Hypothalamus (tissue), 51 donors: ENCODE data around the gene CINP.
"Not testable (repeated sequence)": the region's sequence is repeated elsewhere in the genome, so short reads cannot be mapped to it uniquely, and the experiment has no call there.

ENCODE experiments used
- DNase-seq, 51 donors: peaks; one replicate each; lab custom pipeline; 2025; lab: John Stamatoyannopoulos, UW

Gene CINP

DNA sequence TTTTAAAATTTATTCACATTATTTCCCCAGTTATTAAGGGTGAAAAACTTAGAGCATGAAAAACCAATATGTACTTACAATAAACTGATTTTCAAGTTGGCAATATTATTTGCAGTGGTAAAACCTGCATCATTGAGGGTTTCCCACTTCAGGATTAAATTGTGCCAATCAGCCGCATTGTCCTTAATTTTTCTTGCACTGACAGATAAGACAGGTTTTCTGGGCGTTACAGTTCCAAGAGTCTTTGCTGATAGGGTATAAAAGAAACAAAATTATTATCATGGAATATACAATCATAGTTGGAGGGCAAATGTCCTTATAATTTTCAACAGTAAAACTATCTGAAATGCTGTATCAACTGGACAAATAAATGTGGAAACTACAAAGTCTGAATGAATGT is 3.3 kb downstream of the CINP start:
- DNase-seq = no peak

DNA sequence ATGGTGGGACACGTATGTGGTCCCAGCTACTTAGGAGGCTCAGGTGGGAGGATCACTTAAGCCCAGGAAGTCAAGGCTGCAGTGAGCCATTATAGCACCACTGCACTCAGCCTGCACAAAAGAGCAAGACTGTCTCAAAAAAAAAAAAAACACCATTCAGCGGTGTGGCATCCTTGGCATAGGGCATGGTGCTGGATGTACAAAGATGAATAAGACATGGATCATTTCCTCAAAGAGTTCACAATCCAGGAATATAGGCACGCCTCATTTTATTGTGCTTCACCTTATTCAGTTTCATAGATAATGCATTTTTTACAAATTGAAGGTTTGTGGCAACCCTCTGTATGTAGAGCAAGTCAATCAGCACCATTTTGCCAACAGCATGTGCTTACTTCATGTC is 6.4 kb downstream of the CINP start:
- no peak for DNase-seq

DNA sequence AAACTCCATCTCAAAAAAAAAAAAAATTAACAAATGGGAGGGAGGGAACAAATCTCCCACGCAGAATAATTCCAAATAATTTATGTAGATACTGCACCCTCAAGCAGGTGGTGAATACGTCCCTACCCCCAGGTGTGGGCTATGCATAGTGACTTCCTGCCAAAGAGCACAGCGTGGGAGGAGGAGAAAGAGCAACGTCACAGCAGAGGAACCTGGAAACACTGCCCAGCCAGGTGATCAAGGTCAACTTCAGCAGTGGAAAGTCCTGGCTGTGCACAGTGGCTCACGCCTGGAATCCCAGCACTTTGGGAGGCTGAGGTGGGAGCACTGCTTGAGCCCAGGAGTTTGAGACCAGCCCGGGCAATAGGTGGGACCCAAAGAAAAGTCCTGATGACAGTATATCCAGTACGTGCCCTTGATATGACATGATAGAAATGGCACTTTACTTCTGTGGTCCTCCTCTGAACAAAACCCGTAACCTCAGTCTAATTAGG is 9.5 kb downstream of the CINP start:
- DNase-seq = no peak

DNA sequence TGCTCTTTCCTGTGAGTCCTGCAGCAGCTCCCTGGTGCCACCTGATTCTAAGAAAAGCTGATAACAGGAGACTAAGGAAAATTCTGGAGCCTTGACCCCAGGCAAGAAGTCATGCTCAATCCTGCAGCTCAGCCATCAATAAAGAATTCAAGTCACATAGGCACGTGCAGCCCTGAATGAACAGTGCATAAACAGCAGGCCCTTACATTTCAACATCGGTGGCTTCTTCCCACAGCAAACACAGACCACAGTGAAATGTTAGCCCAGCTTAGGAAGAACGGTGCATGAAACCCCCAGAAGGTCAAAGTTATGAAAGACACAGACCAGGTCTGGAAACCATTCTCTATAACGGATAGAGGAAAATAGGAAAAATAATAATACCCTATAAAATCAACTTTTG is 10.5 kb downstream of the CINP start:
- peak in 5 of 51 donors; percentile 10 to 25 (median 19) for DNase-seq

DNA sequence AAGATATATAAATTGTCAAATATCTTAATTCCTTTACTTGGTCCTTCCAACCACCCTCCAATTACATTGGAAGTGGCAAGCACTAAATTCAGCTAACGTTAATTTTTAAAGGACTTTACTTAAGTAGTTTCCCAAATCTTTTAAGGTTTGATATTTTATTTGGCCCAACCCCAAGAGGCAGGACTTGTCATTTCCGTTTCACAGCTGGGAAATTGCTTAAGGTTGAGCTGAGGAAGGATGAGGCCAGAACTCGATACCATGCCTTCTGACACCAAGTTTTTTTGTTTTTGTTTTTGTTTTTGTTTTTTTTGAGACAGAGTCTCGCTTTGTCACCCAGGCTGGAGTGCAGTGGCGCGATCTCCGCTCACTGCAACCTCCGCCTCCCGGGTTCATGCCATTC is 11.1 kb downstream of the CINP start:
- DNase-seq = not testable (repeated sequence)

DNA sequence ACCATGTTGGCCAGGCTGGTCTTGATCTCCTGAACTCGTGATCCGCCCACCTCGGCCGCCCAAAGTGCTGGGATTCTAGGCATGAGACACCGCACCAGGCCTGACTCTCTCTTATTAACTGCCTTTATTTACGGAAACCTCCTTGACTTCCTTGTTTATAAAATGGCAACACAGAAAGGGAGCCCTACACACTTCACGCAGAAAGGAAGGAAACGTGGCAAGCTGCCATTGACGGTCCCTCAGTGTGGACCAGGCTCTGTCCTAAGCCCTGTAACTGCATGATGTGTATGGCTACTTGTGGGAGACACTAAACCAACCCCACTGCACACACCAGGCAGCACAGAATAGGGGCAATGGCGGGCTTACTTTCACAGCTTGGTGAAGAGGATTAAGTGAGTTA is 11.7 kb downstream of the CINP start:
- no peak for DNase-seq

DNA sequence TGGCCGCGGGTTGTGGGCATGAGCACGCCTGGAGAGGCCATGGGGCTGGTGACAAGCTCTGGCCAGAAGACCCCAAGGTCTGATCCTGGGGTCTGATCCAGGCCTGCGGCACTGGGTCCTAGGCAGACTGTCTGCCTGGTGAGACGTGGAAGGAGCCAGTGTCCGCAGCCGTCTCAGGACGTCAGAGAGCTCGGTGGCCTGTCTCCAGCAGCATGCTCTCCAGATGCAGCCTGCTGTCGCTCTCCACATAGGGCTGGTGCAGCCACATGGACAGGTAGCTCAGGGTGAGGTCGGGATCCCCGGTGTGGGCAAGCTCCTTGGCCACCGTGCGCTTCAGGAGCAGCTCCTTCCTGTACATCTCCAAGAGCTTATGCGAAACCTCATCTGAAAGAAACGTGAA is 14.3 kb downstream of the CINP start:
- no peak for DNase-seq

DNA sequence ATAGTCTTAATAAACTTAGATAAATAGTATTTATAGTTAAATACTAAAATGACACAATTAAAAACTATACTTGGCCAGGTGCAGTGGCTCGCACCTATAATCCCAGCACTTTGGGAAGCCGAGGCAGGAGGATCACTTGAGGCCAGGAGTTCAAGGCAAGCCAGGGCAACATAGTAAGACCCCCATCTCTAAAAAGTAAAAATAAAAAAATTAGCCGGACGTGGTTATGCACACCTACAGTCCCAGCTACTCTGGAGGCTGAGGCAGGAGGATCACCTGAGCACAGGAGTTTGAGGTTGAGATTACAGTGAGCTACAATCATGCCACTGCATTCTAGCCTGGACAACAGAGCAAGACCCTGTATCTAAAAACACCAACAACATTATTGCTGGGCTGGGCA is 16.0 kb downstream of the CINP start:
- no peak for DNase-seq

DNA sequence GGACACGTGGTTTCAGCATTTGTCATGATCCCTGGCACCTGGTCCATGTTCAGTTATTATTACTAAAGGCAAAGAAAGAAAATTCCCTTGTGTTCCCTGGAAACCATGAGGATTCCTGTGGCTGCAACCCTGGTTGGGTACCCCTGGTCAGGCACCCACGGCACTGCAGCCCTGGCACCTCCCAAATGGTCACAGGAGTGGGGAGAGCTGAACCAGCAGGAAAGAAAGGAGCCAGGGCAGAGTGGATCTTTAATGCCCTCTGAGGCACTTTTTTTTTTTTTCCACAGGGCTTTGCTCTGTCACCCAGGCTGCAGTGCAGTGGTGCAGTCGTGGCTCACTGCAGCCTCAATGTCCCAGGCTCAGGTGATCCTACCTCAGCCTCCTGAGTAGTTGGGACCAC is 17.5 kb downstream of the CINP start:
- no peak for DNase-seq

DNA sequence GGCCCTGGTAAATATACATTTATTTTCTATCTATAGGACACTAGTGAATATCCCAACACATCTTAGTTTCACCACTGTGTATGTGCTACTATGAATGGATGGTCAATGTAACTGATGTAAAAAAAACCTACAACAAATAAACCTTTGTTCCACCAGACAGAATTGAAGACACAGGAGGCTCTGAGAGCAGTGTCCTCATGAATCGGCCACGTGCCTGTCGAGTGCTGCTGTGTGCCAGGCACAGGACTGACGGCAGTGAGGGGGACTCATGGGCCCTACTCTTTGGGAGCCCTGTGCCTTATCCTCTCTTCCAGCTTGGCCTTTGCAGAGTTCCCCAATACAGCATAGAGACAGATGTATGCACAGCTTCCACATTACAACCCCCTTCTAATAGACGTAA is 18.2 kb downstream of the CINP start:
- DNase-seq = peak in 44 of 51 donors; percentile 7 to 88 (median 64)

DNA sequence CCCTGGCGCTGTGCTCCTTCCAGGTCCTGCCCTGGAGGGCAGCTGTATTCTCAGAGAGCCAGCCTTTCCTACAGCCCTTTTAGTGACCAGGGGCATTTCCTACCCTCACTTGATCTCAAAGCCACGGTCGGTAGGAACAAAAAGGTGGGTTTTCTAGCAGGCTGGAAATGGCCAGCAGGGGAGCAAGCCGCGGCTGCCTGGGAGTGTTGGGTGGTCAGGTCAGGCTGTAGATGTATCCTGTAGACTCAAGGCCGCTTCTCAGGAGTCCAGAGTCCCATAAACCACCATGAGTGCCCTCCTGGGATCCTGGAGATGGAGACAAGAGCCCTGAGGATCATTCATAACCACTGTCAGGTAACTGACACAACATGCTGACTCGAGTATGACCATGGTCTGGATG is 18.6 kb downstream of the CINP start:
- no peak for DNase-seq

DNA sequence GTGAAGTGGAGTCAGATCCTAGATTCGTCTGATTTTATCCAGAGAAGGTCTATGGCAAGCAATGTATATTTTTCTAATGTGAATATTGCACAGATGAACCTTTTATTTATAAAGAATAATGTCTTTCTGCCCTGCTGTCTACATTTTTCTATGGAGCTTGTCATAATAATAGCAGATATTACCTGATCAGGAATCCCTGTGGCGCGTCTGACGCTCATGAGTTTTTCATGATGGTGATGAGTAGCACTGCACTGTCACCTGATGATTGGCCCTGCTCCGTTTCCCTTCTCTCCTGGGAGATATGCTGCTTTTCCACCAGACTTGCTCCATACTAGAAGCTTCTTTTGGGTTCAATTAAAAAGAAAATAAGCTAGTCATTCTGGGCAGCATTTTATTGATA is 20.5 kb downstream of the CINP start:
- DNase-seq = no peak

DNA sequence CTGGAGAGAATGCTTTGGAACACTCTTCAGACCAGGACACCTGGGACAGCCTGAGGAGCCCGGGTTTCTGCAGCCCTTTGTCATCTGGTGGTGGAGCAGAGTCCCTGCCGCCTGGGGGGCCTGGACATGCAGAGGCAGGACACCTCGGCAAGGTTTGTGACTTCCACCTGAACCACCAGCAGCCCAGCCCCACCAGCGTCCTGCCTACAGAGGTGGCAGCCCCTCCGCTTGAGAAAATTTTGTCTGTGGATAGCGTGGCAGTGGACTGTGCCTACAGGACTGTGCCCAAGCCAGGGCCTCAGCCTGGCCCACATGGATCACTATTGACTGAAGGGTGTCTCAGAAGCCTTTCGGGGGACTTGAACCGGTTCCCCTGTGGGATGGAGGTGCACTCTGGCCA is 21.1 kb downstream of the CINP start:
- DNase-seq = no peak

DNA sequence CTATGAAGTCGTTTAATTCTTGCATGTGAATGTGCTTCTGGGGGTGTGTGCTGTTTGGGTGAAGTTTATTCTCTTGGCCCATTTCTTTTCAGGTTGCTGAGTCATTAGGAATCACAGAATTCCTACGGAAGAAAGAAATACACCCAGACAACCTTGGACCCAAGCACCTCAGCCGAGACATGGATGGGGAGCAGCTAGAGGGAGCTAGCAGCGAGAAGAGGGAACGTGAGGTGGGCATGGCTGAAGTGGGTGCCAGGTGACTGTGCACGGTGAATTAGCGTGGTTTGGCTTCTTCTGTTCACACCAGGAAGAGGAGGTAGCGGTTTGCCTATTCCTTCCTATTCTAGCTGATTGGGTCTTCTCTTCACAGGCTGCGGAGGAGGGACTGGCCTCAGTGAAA is 24.0 kb downstream of the CINP start:
- no peak for DNase-seq

DNA sequence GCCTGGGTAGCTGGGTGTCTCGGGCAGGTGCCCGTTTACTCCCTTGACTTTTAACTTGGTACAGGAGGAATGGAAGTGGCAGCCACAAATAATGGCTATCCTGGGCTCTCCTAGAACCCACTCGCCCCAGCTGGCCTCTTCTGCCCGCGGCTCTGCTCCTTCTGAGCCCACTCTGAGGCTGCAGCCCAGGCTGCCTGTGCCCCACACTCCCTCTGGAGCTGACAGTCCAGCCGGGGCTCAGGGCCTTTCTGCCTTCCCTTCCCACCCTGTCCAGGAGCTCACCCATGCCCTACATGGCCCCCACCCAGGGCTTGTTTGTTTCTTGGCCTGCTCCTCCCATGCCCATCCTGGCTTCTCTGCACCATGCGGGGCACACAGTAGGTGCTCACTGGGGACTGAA is 27.5 kb downstream of the CINP start:
- DNase-seq = no peak

DNA sequence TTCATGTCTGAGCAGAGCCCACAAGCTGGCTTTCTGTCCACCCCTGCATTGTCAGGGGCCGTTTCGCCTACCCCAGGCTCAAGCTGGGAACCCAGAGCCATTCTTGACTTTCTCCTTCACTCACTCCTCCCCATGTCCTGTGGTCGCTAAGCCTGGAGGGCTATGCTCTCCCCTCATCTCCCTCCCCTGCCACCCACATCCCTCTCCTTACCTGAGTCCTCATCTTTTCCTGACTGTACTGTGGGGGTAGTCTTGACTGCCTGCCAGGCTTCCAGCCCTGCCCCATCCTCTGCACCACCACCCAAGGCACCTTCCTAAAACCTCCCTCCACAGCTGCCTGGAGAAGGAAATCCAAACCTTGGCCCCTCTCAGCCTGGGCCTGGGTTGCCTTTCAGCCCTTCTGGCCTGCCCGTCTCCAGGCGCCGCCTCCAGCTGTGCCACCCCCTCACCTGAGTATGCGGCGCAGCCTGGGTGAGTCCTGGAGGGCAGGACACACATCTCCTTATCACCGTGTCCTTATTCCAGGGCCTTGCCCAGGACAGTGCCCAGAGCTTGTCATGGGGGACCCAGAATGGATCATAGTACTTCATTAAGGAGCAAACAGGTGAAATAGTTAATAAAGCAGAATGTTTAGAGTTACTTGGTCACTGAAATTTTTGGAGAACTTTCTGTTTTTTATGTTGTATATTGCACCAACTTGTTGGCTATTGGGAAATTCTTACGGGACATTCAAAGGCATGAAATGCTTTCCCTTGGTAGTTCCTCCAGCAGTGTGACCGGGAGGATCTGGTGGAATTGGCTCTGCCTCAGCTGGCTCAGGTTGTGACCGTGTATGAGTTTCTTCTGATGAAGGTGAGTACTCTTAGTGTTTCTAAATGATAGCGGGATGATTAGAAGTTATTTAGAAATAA is 28.6 kb downstream of the CINP start:
- no peak for DNase-seq

DNA sequence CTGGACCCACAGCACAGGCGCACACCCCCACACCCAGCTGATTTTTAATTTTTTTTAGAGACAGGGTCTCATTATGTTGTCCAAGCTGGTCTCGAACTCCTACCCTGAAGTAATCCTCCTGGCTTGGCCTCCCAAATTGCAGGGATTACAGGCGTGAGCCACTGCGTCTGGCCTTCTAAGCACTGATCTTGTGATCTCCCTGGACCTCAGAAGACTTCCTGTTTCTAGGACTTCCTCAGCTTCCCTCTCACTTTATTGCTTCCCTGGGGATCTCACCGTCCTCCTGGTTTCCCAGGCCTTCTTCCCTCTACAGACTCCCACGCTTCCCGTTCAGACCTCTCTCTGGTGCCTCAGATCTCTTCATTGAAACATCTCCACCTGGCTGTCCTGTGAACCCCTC is 29.3 kb downstream of the CINP start:
- DNase-seq = no peak

DNA sequence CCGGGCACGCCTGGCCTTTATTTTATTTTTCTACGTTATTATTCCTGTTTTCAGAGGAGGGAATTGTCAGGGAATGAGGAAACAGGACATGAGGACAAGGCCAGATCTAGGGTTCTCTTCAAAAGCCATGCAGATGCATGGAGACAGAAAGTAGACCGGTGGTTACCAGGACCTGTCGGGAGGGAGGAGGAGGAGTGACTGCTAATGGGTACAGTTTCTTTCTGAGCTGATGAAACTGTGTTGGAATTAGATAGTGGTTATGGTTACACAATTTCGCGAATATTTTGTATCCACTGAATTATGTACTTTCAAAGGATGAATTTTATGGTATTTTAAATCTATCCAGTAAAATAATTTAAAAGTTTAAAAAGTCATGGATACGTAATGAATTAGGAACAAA is 31.9 kb downstream of the CINP start:
- no peak for DNase-seq

DNA sequence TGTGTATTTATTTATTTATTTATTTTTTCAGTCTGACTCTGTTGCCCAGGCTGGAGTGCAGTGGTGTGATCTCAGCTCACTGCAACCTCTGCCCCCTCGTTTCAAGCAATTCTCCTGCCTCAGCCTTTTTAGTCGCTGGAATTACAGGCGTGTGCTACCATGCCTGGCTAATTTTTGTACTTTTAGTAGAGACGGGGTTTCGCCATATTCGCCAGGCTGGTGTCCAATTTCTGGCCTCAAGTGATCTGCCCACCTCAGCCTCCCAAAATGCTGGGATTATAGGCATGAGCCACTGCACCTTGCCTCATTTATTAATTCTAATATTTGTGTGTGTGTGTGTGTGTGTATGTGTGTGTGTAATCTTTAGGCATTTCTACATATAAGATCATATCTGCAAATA is 33.3 kb downstream of the CINP start:
- DNase-seq = not testable (repeated sequence)

DNA sequence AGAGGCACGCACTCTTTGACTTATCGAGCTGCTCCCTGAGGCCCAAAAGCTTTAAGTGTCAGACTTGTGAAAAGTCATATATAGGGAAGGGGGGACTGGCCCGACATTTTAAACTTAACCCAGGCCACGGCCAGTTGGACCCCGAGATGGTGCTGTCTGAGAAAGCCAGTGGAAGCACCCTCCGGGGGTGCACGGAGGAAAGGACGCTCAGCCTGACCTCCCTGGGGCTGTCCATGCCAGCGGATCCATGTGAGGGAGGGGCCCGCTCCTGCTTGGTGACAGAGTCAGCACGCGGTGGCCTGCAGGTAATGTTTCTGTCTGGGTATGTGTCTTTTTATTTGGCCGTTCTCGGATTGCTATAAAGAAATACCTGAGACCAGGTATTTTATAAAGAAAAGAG is 36.1 kb downstream of the CINP start:
- no peak for DNase-seq

DNA sequence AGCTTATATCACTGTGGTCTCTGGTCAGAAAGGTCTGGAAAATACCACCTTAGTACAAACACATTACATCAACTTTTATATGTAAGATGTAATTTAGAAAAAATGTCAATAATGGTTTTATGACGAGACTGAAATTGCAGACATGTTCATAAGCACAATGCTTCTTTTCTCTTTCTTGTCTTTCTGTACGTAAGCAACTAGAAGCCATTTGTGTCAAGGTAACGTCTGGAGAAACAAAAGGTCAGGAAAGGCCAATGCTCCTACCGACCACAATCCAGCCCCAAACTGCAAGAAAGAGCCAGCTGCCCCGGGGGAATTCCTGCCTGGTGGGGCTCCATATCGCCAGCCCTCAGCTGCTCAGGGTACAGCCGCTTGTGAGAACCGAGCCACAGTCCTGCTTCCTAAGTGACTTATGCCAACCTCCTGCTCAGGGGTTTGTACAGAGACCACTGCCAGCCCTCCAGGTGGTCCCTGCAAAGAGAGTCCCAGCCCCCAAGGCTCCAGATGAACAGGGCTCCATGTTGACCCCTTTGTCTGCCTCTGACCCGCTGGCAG is 36.8 kb downstream of the CINP start:
- DNase-seq = no peak

DNA sequence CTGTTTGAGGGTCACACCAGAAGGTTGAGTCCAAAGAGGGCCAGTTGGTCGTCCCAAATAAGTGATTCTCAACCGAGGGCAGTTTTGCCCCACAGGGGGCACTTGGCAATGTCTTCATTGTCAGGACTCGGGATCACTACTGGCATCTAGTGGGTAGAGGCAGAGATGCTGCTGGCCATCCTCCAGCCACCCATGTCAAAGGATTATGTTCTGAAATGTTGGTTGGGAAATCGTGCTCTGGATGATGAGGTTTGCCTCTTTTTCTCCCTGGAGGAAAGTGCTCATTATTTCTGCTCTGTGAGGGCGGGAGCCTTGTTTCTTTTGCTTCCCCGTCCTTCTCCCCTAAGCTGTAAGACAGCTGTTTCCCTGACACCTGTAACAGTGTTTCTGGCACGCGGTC is 39.6 kb downstream of the CINP start:
- peak in 39 of 51 donors; percentile 8 to 78 (median 46) for DNase-seq
